H9 (cell line): ENCODE results near the gene CAB39. TPM values are rescaled to one million over a fixed set of nuclear protein-coding genes. Genes with fewer than 3 reads are reported as not detected.

Source experiments
- DNase-seq: peaks from one replicate; pipeline ENCODE4 v3.0.0-alpha.2; 2017
- H2AFZ ChIP-seq: one replicate; pipeline ENCODE4 v1.6.1; 2013; ENCODE audit warnings: mild to moderate bottlenecking, low read length, control low read depth, moderate library complexity
- H2AK5ac ChIP-seq: 2 replicates; pipeline ENCODE4 v1.6.1; 2013; ENCODE audit warnings: low read length, control low read depth, mixed read lengths; ENCODE audit not compliant: insufficient read length
- H2BK120ac ChIP-seq: one replicate; pipeline ENCODE4 v1.6.1; 2013; ENCODE audit warnings: low read depth, mild to moderate bottlenecking, low read length, control low read depth, inconsistent platforms; ENCODE audit not compliant: poor library complexity, severe bottlenecking
- H2BK12ac ChIP-seq: 2 replicates; pipeline ENCODE4 v1.6.1; 2013; ENCODE audit warnings: low read length, control low read depth, mixed read lengths, low read depth; ENCODE audit not compliant: insufficient read length
- H2BK15ac ChIP-seq: 2 replicates; pipeline ENCODE4 v1.6.1; 2013; ENCODE audit warnings: low read depth, low read length, control low read depth
- H2BK20ac ChIP-seq: one replicate; pipeline ENCODE4 v1.6.1; 2013; ENCODE audit warnings: low read depth, mild to moderate bottlenecking, low read length, control low read depth, inconsistent platforms; ENCODE audit not compliant: poor library complexity, severe bottlenecking
- H2BK5ac ChIP-seq: 2 replicates; pipeline ENCODE4 v1.6.1; 2013; ENCODE audit warnings: low read length, control low read depth, mixed read lengths; ENCODE audit not compliant: insufficient read length
- H3K14ac ChIP-seq: 2 replicates; pipeline ENCODE4 v1.6.1; 2013; ENCODE audit warnings: low read length, control low read depth; ENCODE audit not compliant: insufficient read depth
- H3K18ac ChIP-seq: 2 replicates; pipeline ENCODE4 v1.6.1; 2013; ENCODE audit warnings: low read depth, mild to moderate bottlenecking, mixed read lengths, low read length, control low read depth; ENCODE audit not compliant: insufficient read length
- H3K23ac ChIP-seq: 2 replicates; pipeline ENCODE4 v1.6.1; 2013; ENCODE audit warnings: low read length, control low read depth, mixed read lengths, low read depth; ENCODE audit not compliant: insufficient read length
- H3K23me2 ChIP-seq: 2 replicates; pipeline ENCODE4 v1.6.1; 2013; ENCODE audit warnings: low read depth, mild to moderate bottlenecking, mixed read lengths, low read length, control low read depth; ENCODE audit not compliant: insufficient read length, poor library complexity, severe bottlenecking
- H3K27ac ChIP-seq: 2 replicates; pipeline ENCODE4 v1.5.1; 2013; ENCODE audit warnings: low read length, control low read depth, mixed read lengths, low read depth; ENCODE audit not compliant: insufficient read length
- H3K27me3 ChIP-seq: 2 replicates; pipeline ENCODE4 v1.6.1; 2013; ENCODE audit warnings: low read length, control low read depth, inconsistent platforms; ENCODE audit not compliant: insufficient read depth
- H3K4ac ChIP-seq: 2 replicates; pipeline ENCODE4 v1.6.1; 2013; ENCODE audit warnings: low read depth, mild to moderate bottlenecking, control low read depth, inconsistent platforms, low read length, moderate library complexity
- H3K4me1 ChIP-seq: 2 replicates; pipeline ENCODE4 v1.6.1; 2013; ENCODE audit warnings: low read length, control low read depth, inconsistent platforms; ENCODE audit not compliant: insufficient read depth
- H3K4me2 ChIP-seq: 2 replicates; pipeline ENCODE4 v1.6.1; 2013; ENCODE audit warnings: low read length, control low read depth, mixed read lengths; ENCODE audit not compliant: insufficient read length, insufficient read depth
- H3K56ac ChIP-seq: 2 replicates; pipeline ENCODE4 v1.6.1; 2013; ENCODE audit warnings: low read depth, mild to moderate bottlenecking, mixed read lengths, low read length, control low read depth; ENCODE audit not compliant: insufficient read length
- H3K79me1 ChIP-seq: 2 replicates; pipeline ENCODE4 v1.6.1; 2013; ENCODE audit warnings: low read depth, mild to moderate bottlenecking, moderate library complexity, low read length, control low read depth, inconsistent platforms; ENCODE audit not compliant: insufficient read depth, poor library complexity, severe bottlenecking
- H3K79me2 ChIP-seq: 2 replicates; pipeline ENCODE4 v1.6.1; 2013; ENCODE audit warnings: low read length, control low read depth, inconsistent platforms; ENCODE audit not compliant: insufficient read depth
- H3K9ac ChIP-seq: 2 replicates; pipeline ENCODE4 v1.6.1; 2013; ENCODE audit warnings: low read length, control low read depth, mixed read lengths; ENCODE audit not compliant: insufficient read length; ENCODE audit errors: extremely low read depth
- H3K9me3 ChIP-seq: one replicate; pipeline ENCODE4 v1.6.1; 2013; ENCODE audit warnings: low read depth, low read length, inconsistent platforms; ENCODE audit not compliant: control insufficient read depth
- H3T11ph ChIP-seq: one replicate; pipeline ENCODE4 v1.6.1; 2013; ENCODE audit warnings: mild to moderate bottlenecking, low read length, control low read depth, inconsistent platforms
- H4K20me1 ChIP-seq: one replicate; pipeline ENCODE4 v1.6.1; 2013; ENCODE audit not compliant: control insufficient read depth, insufficient read length, insufficient read depth
- H4K5ac ChIP-seq: 2 replicates; pipeline ENCODE4 v1.6.1; 2013; ENCODE audit warnings: low read depth, mild to moderate bottlenecking, mixed read lengths, low read length, control low read depth; ENCODE audit not compliant: insufficient read length
- H4K8ac ChIP-seq: replicated peaks from 2 replicates; pipeline ENCODE4 v1.6.1; 2013; ENCODE audit warnings: low read length, control low read depth, mixed read lengths, low read depth; ENCODE audit not compliant: insufficient read length
- H4K91ac ChIP-seq: 2 replicates; pipeline ENCODE4 v1.6.1; 2013; ENCODE audit warnings: low read depth, mild to moderate bottlenecking, moderate library complexity, mixed read lengths, low read length, control low read depth; ENCODE audit not compliant: insufficient read length
- H3K27ac Mint-ChIP-seq, 3 experiments: 2 replicates in 2 of 3; 3 replicates in 1 of 3; pipeline ENCODE4 v1.8.0; 2020 to 2021; ENCODE audit warnings: mixed read lengths in 3 of 3, mild to moderate bottlenecking in 1 of 3, moderate library complexity in 1 of 3
- H3K27me3 Mint-ChIP-seq: 2 replicates; pipeline ENCODE4 v1.8.0; 2021; ENCODE audit warnings: low read depth, mild to moderate bottlenecking, moderate library complexity, mixed read lengths
- H3K36me3 Mint-ChIP-seq, 3 experiments: 2 replicates in 2 of 3; 3 replicates in 1 of 3; pipeline ENCODE4 v1.8.0; 2020 to 2021; ENCODE audit warnings: low read depth in 3 of 3, mixed read lengths in 3 of 3; ENCODE audit not compliant: insufficient read depth in 1 of 3
- H3K4me1 Mint-ChIP-seq, 2 experiments: 2 replicates each; pipeline ENCODE4 v1.8.0; 2020; ENCODE audit warnings: mixed read lengths in 2 of 2
- H3K4me3 Mint-ChIP-seq, 2 experiments: 2 replicates in 1 of 2; 3 replicates in 1 of 2; pipeline ENCODE4 v1.8.0; 2020 to 2021; ENCODE audit warnings: mild to moderate bottlenecking in 2 of 2, mixed read lengths in 2 of 2, moderate library complexity in 1 of 2
- H3K9me3 Mint-ChIP-seq, 2 experiments: 2 replicates in 1 of 2; 3 replicates in 1 of 2; pipeline ENCODE4 v1.8.0; 2020; ENCODE audit warnings: mild to moderate bottlenecking in 2 of 2, mixed read lengths in 2 of 2, moderate library complexity in 1 of 2
- CTCF ChIP-seq: fragments of 200-600 bp; sonication (generic); conservative IDR thresholded peaks from 3 replicates; pipeline ENCODE4 v1.8.0; 2021; ENCODE audit warnings: antibody characterized with exemption, mild to moderate bottlenecking
- WGBS: extraction: QIAGEN DNeasy Blood & Tissue Kit; methylation state at CpG from one replicate; pipeline ENCODE4 v1.1.7; 2013; ENCODE audit warnings: missing lambda C conversion rate, low lambda C conversion rate, mixed read lengths; ENCODE audit not compliant: insufficient read length; ENCODE audit errors: extremely low coverage; 5-methylcytosine and 5-hydroxymethylcytosine counted together
- total RNA-seq: library from RNA; stranded (reverse); gene quantifications from 2 replicates; pipeline ENCODE4 v1.2.1, GENCODE V29; 2021

Gene CAB39
- total RNA-seq, 1 experiment from 2014 or later, result 42.7 TPM

DNA sequence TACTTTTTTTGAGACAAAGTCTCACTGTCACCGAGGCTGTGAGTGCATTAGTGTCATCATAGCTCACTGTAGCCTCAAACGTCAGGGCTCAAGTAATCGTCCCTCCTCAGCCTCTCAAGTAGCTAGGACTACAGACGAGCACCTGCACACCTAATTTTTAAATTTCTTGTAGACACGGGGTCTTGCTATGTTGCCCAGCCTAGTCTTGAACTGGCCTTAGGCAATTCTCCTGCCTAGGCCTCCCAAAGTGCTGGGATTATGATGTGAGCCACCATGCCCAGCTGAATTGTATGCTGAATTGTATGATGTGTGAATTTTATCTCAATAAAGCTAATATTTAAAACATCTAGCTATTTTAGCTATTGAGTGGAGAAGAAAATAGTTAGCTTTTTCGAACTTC is 18.9 kb downstream of the CAB39 start:
- no peaks in the 10 kb centered on the region; the same call in 1 of the 2 replicates for H3K4me1 ChIP-seq

More for the DNA sequence above, 18.9 kb downstream of the CAB39 start:
- TF ChIP-seq CTCF, result no peak
- H3K36me3 Mint-ChIP-seq, result no peaks in the 10 kb centered on the region; a peak in 1 of 7 replicates
- H3K27me3 ChIP-seq, result no peaks in the 10 kb centered on the region
- no peak overlapping the region for H3T11ph ChIP-seq
- no peak overlapping the region for H2BK20ac ChIP-seq
- H3K56ac ChIP-seq, result no peak overlapping the region
- no peak for DNase-seq
- no peak overlapping the region for H3K27ac ChIP-seq
- H3K27me3 Mint-ChIP-seq, result no peaks in the 10 kb centered on the region
- H4K91ac ChIP-seq, result no peak overlapping the region
- H3K9me3 ChIP-seq, result no peaks in the 10 kb centered on the region
- H3K4ac ChIP-seq, result no peak overlapping the region
- H3K23me2 ChIP-seq, result no peaks in the 10 kb centered on the region
- peaks cover 8% of the 10 kb centered on the region for H3K79me1 ChIP-seq
- no peak overlapping the region for H3K4me2 ChIP-seq
- H2BK5ac ChIP-seq, result no peak overlapping the region
- no peak overlapping the region for H3K14ac ChIP-seq
- H3K9ac ChIP-seq, result no peak overlapping the region
- H3K79me2 ChIP-seq, result peaks cover 8% of the 10 kb centered on the region; the same call in 1 of the 2 replicates
- H2BK120ac ChIP-seq, result no peak overlapping the region
- H3K4me3 Mint-ChIP-seq, result no peak overlapping the region
- no peak overlapping the region for H2BK12ac ChIP-seq
- no peak overlapping the region for H2BK15ac ChIP-seq
- H3K23ac ChIP-seq, result no peak overlapping the region
- H2AFZ ChIP-seq, result no peak overlapping the region
- no peak overlapping the region for H3K27ac Mint-ChIP-seq
- no CpG with 5 or more reads among the region's 6 CpGs for WGBS
- no peaks in the 10 kb centered on the region for H4K20me1 ChIP-seq
- no peak overlapping the region for H4K8ac ChIP-seq
- H2AK5ac ChIP-seq, result no peak overlapping the region
- H3K9me3 Mint-ChIP-seq, result no peaks in the 10 kb centered on the region
- peaks cover 23 to 33% of the 10 kb centered on the region in 2 experiments for H3K4me1 Mint-ChIP-seq
- no peak overlapping the region for H4K5ac ChIP-seq
- H3K18ac ChIP-seq, result no peak overlapping the region
